HG03045 (cell line): ENCODE data around the gene NARF.

ENCODE experiments used
- ATAC-seq: cut with Tn5 transposase; IDR thresholded peaks from one replicate; pipeline ENCODE4 v1.9.1; 2021; ENCODE audit warnings: mild to moderate bottlenecking, moderate library complexity; ENCODE audit not compliant: unreplicated experiment

Gene NARF

DNA sequence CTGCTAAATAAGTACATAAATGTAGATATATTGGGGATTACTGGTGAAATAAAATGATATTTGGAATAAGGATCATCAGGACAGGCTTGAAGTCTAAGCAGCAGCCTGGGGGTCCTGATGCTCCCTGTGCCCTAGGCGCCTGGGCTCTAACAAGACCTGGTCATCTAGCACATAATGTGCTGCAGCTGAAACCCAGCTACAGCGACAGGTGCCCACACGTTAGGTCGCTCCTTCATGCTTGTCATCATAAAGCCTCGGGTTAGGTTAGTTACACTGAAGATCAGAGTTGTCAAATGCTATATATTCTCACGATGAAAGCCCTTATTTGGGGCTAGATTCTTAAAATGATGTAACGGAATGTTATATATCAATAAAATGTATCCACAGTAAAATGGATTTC lies 11.5 kb downstream of the NARF start:
- no peak for ATAC-seq

DNA sequence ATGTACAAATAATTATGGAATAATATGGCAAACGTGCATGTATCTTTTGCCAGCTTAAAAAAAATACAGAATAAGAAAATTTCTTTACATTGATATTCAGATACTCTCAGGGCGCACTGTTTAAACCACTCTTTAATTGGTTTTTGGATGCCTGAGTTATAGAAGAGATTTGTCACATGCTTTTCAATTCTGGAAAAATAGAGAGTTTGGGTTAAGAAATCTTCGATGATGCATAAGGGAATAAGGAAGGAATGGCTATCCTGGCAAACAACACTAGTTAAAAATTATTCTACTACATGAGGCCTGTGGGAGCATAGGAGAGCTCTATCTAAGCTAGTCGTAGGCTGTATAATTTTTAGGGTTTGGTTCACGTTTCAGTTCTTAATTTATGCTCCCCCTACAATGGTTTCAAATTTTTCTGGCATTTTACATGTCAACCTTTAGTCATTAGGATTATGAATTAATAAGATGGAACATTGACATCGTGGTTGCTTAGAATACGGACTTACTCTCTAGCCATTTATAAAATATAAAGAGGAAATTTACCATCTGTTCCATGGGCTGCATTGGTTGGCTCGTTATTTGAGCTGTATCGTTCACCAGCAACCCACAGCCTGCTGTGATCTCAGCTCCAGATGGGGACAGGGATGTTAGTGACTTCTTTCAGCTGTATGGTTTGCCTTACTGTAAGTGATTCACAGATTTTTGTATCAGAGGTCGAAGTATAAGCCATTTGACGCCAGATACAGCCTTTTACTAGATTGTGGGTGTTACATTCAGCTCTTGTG lies 15.9 kb downstream of the NARF start:
- no peak for ATAC-seq

DNA sequence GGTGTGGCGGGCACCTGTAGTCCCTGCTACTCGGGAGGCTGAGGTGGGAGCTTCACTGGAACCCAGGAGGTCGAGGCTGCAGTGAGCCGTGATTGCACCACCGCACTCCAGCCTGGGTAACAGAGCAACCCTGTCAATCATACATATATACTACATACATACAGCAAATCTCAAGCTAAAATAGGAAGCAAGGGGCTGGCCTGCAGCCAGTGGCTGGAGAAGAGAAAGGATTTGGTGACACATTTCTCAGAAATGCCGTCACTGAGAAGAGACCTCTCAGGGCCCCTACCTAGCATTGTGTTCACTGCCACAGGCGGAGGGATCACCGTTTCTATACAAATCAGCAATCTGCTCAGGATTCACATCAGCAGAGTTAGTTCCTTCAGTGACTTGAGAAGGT lies 16.9 kb downstream of the NARF start:
- ATAC-seq: no peak

DNA sequence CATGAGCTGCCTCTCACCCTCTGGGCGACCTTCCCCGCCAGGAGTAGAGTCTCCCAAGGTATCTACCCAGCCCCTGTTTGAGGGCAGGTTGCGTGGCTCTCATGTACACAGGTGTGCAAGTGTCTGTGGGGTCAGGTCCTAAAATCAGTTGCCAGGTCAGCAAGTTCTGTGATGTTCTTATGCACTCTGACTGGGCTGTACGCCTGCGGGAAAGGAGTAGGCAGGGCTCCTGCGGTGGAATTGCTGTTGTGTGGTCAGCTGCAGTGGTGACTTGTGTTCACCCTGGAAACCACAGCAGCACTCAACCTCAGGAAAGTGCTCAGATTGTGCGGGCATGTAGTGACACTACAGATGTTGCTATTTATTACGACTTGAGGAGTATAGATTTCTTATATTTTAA lies 19.4 kb downstream of the NARF start:
- no peak for ATAC-seq

GRCh38 chr17:82479602-82480001 lies 21.1 kb downstream of the NARF start:
- no peak for ATAC-seq

- no peak for ATAC-seq
Observed at GRCh38 chr17:82480318-82480717, 21.8 kb downstream of the NARF start.

GRCh38 chr17:82483204-82483660 lies 24.7 kb downstream of the NARF start:
- ATAC-seq: no peak

- ATAC-seq: no peak
Observed at GRCh38 chr17:82483836-82484235, 25.3 kb downstream of the NARF start.

DNA sequence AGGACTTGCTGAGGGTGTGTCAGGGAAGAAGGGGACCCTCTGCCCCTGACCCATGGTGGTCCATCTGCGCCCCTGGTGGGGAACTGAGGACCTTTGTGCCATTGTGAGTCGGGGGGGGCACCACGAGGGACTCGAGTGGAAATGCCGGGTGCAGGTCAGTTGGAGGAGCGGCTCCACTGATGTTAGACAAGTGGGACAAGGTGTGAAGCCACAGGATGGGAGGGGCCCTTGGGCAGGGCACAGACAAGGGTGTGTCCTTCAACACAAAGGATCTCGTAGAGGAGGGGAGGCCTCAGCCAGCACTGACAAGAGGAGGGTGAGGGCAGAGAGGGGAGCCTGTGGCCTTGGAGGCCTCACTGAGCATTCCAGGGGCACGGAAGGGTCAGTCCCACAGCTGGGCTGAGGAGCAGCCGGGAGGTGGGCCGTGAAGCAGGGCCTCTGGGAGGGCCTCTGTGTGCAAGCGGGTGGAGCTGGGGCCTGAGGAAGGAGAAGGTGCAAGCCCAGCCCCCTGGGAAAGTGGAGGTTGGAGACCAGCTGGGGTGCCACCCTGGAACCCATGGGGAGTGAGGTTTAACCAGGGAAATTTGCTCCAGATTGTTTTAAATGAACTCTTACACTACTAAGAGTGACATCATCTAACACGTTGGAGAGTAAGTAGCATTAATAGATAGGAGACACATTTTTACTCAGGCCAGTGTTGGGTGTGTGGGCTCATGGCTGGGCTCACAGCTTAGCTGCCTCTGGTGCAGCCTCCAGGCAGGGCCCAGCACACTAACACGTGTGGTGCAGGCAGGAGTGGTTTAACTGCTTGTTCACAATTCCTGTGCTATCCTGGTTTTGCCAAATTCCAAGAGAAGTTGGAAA lies 27.9 kb downstream of the NARF start:
- ATAC-seq: no peak

DNA sequence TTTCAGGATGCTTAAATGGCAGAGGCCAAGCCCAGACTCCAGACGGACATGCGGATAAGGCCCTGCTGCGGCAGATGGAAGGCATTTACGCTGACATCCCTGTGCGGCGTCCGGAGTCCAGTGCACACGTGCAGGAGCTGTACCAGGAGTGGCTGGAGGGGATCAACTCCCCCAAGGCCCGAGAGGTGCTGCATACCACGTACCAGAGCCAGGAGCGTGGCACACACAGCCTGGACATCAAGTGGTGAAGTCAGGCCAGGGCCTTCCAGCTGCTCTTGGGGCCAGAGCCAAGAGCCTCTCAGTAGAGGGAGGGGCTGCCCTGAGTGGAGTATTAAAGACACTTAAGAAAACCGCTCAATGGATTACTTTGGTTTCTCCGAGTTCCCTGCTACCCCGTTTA lies 29.4 kb downstream of the NARF start:
- no peak for ATAC-seq

- ATAC-seq: no peak
Observed at GRCh38 chr17:82489117-82489516, 30.6 kb downstream of the NARF start.

GRCh38 chr17:82489851-82490511 lies 31.4 kb downstream of the NARF start:
- no peak for ATAC-seq

DNA sequence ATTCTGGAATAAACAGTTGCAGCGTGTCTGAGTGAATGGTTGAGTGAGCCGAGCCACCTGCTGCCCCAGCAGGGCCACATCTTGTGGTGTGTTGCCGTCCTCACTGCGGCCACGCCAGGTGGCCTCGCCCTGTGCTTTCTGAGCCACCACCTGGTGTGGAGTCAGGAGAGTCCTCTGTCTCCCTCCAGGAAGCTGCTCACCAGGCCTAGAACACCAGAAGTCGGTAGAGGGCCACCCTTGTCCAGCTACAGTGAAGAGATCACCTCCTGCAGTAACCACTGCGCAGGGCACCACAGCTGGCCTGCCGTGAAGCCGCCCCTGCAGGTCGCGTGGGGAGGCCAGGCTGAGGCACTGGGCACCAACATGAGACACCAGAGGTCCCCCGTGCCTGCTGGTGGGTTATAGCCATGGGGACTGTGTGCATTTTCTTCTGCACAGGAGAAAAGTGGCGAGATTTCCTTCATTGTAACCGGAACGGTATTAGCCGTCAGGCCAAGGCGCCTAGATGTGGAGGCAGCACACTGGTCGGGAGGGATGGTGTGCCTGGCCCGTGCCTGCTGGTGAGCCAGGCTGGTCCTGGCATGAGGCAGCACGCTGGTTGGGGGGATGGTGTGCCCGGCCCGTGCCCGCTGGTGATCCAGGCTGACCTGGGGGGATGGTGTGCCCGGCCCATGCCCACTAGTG lies 32.1 kb downstream of the NARF start:
- ATAC-seq: no peak

DNA sequence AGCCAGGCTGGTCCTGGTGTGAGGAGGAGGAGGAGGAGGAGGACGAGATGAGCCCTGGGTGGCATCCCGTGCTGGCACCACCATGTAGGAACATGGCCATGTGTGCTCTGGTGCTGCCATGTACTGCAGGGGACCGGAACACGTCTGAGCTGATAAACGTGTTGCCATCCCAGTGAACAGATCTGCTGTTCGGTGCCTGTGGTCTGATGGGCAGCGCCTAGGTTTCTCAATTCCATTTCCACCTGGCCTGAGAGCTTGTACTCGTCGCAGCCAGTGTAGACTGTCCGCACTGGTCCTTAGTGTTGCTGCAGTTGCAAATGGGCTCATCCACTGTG lies 32.6 kb downstream of the NARF start:
- no peak for ATAC-seq

- no peak for ATAC-seq
Observed at GRCh38 chr17:82491533-82491932, 33.0 kb downstream of the NARF start.

DNA sequence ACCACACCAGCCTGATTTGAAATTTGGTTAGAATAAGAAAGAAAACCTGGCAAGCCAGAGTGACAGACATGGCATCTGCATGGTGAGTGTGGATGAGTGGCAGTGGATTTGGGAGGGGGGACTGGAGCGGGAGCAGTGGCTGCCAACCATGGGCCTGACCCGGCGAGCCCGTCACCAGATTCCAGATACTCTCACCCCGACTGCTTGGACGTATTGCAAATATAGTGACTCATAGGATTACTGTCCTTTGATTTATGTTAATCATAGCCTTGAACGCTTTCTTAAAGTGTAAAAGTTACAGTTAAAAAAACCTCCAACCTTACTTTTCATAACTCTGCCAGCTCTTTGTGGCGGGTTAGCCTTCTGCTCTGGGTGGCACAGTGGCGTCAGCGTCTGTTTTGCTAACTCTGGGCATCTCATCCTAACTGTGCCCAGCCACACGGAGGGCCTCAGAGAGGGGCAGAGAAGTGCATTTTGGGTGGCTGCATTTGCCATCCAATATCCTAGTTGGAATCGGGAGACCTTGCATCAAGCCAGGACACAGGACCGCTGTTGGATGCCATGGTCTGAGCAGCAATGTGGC lies 34.2 kb downstream of the NARF start:
- no peak for ATAC-seq

GRCh38 chr17:82493226-82493781 lies 34.8 kb downstream of the NARF start:
- ATAC-seq: no peak

DNA sequence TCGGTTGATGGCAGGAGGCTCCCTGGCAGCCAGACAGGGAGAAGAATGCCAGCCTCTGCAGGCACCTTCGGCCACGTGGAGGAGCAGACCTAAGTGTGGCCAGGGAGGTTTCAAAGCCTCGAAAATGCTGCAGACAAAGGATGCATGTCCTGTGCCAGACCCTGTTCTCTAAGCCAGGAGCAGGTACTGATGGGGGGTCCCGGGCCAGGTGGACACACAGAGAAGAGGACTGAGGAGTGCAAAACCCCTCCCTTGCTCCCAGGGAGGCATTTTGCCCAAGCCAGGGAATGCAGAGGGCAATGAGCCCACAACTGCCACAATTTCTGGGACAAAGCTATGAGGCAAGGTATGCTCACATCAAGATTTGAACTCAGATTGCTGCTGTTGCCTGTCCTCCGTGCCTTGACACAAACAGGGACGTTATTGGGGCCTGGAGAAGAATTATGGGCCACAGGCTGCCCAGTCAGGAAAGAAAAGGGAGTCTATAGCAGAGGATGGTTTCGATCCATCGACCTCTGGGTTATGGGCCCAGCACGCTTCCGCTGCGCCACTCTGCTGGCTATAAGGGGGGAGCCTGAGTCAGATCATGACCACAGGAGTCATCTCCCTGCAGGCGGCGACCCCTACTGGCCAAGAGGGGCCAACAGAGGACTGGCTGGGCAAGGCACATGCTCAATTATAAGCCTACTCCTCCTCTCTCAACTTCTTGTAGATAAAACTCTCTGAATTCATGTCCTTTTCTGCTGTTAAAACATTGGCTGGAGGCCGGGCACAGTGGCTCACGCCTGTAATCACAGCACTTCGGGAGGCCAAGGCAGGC lies 35.9 kb downstream of the NARF start:
- ATAC-seq: peak; percentile 47

- no peak for ATAC-seq
Observed at GRCh38 chr17:82495844-82496528, 37.4 kb downstream of the NARF start.
